Fibroblast of villous mesenchyme (primary cell): ENCODE measurements around the gene FTO. TPM values are rescaled to one million over a fixed set of nuclear protein-coding genes. Genes with fewer than 3 reads are reported as not detected.

Source experiments
- DNase-seq: peaks from one replicate; pipeline ENCODE4 v3.0.0-alpha.2; 2010; ENCODE audit warnings: low read depth
- H3K4me3 ChIP-seq: 2 replicates; pipeline ENCODE4 v1.5.1; 2011; ENCODE audit warnings: low read depth, mild to moderate bottlenecking, low read length
- CTCF ChIP-seq: IDR thresholded peaks from 2 replicates; pipeline ENCODE4 v1.5.1; 2012; ENCODE audit warnings: low read depth, mild to moderate bottlenecking, low read length; ENCODE audit not compliant: insufficient read depth
- total RNA-seq: library from RNA; depleted of rRNA; stranded (reverse); fragments of >200 nt; gene quantifications from 2 replicates; pipeline ENCODE4 v1.2.3, GENCODE V29; 2012

FTO gene
- total RNA-seq, 1 donor = 157 TPM

- TF ChIP-seq CTCF = no peak
- DNase-seq = no peak
- H3K4me3 ChIP-seq = no peak overlapping the region
Measured at GRCh38 chr16:53995378-53995777, 291.4 kb downstream of the FTO start.

- no peak for TF ChIP-seq CTCF
- DNase-seq = no peak
- no peak overlapping the region for H3K4me3 ChIP-seq
Measured at GRCh38 chr16:53996961-53997360, 293.0 kb downstream of the FTO start.

- H3K4me3 ChIP-seq = no peak overlapping the region
- no peak for DNase-seq
- TF ChIP-seq CTCF = no peak
Measured at GRCh38 chr16:53998024-53998810, 294.3 kb downstream of the FTO start.

- H3K4me3 ChIP-seq = no peak overlapping the region
- TF ChIP-seq CTCF = no peak
- DNase-seq = peak; percentile 16
Measured at GRCh38 chr16:53998966-53999522, 295.1 kb downstream of the FTO start.

- DNase-seq = peak; percentile 34
- H3K4me3 ChIP-seq = no peak overlapping the region
- TF ChIP-seq CTCF = no peak
Measured at GRCh38 chr16:53999841-54000240, 295.9 kb downstream of the FTO start.

- DNase-seq = peak; percentile 6
- no peak overlapping the region for H3K4me3 ChIP-seq
- TF ChIP-seq CTCF = no peak
Measured at GRCh38 chr16:54000361-54000760, 296.4 kb downstream of the FTO start.
